HG02884 (cell line): Measurements from ENCODE around the gene PRKN.
A peak's percentile ranks its signal among the peaks of the same experiment; 100 is the strongest.

ENCODE experiments used
- ATAC-seq: cut with Tn5 transposase; IDR thresholded peaks from one replicate; pipeline ENCODE4 v1.9.1; 2021; ENCODE audit warnings: mild to moderate bottlenecking, moderate library complexity; ENCODE audit not compliant: unreplicated experiment

Gene PRKN

GRCh38 chr6:161444464-161444863 lies 1283.1 kb downstream of the PRKN start:
- no peak for ATAC-seq

DNA sequence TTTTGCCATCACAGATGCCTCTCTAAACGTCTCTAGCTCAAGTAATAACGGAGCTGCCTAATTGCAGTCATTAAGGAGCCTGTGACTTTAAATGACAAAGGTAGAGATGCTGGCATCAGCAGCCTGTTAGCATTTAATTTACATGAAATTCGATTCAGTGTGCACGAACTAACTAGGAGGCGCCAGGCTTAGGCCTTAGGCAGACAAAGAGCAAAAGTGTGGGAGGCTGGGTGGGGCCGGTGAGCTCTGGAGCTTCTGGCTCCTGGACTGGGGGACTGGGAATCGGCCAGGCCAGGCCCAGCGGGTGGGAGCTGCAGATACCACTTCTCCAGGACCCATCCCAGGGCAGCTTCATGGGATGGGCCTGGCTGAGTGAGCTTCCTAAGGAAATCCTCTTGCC lies 1283.7 kb downstream of the PRKN start:
- no peak for ATAC-seq

GRCh38 chr6:161442420-161442819 lies 1285.1 kb downstream of the PRKN start:
- ATAC-seq = no peak

DNA sequence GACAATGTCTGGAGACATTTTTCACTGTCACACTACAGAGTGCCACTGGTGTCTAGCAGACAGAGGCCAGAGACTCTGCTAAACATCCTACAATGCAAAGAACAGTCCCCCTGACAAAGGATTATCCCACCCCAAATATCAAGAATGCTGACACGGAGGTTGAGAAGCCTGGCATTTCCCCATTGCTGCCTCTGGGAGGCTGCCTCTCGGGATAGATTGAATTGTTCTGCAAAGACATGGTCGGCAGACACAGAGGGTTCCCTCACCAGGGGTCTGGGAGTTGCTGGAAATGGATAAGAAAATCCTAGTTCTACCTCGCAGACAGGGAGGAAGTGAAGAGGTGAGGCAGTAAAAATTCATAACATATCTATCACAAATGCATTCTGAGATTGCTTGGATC lies 1287.3 kb downstream of the PRKN start:
- ATAC-seq = no peak

GRCh38 chr6:161439093-161439492 lies 1288.5 kb downstream of the PRKN start:
- no peak for ATAC-seq

DNA sequence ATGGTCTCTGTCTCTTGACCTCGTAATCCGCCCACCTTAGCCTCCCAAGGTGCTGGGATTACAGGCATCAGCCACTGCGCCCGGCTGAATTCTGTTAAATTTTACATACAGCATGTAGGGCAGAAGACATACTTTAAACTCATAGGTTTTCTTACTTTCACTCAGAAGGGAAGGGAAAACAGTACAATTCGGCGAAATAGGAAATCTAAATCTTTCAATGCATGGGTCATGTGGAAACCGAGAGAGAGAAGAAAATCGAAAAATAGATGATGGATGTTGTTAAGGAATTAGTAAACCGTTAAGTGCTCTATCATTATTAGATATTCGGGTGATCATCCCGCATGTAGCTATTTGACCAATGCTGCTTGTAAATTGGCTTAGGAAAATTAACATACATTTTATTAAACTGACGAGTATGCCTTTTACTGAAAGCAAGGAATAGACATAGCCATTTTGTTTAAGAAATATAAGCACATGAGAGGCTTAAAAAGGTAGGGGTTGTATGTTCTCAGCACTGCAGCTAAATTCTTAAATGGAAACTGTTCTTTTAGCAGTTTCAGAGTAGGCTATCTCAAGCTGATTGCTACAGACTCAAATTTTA lies 1289.0 kb downstream of the PRKN start:
- no peak for ATAC-seq

GRCh38 chr6:161437851-161438250 lies 1289.7 kb downstream of the PRKN start:
- ATAC-seq = no peak

- no peak for ATAC-seq
These were observed 1291.3 kb downstream of the PRKN start for GRCh38 chr6:161436106-161436876.

- ATAC-seq = no peak
These were observed 1291.9 kb downstream of the PRKN start for GRCh38 chr6:161435748-161436070.

DNA sequence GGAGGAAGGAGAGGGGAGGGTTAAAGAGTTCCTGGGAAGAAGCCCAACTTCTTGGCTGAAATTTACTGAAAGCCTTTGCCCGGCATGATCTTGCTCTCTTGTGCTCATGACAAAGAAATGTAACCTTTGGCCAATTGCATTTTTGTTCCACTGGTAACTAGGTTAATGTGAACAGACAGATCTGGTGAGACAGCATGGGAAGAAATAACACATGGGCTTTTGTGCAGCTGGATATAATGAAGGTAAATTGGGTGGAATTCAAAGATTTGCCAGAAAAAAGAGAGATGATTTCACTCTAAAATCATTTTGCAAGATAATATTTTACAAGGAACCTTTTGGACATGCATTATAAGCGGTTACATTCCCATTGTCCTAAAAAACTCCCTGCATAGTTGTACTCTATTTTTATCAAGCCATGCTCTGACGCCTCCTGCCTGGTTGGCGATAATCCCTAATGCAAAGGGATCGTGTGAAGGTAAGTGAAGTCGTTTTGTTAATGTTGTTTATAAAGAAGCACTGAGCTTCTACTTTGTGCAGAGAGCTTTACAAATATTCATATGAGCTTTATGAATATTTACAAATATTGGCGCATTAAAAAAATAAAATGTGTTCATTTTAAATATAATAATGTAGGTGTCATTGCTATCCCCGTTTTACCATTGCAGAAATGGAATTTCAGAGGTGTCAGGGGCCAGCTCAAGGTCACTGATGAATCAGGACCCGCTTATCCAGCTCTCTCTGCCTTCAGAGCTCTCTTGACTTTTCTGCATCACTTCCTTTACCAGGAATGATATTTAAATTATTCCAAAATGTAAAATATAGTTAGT lies 1292.4 kb downstream of the PRKN start:
- no peak for ATAC-seq

DNA sequence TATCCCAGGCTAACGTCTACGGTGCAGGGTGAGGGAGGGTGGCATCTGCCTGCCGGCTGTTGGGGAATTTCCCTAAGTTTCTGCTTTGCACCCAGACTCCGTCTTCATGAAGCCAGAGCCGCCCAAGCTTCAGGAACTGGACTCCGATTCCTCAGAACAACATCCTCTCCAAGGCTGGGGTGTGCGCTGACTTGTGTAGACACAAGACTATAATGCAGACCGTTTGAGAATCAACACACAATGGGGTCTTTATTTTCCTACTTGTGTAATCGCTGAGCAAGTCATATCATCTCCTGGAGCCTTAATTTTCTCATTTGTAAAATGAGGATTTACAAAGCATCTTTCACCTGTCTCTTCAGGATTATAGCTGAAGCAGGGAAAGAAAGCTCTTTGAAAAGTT lies 1293.2 kb downstream of the PRKN start:
- ATAC-seq = no peak

DNA sequence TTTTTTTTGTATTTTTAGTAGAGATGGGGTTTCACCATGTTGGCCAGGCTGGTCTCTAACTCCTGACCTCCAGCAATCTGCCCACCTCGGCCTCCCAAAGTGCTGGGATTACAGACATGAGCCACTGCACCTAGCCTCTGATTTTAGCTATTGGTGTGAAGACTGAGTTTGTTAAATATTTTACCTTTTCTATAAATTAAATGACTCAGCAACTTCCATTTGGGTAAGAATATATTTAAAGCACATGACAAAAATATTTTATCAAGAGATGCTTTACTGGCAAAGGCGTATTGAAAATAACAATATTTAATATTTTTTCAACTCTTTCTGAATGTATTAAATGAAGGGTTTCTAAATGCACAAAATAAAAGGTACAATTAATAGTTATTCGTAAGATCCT lies 1295.0 kb downstream of the PRKN start:
- ATAC-seq = no peak

- ATAC-seq = no peak
These were observed 1297.6 kb downstream of the PRKN start for GRCh38 chr6:161429921-161430490.

DNA sequence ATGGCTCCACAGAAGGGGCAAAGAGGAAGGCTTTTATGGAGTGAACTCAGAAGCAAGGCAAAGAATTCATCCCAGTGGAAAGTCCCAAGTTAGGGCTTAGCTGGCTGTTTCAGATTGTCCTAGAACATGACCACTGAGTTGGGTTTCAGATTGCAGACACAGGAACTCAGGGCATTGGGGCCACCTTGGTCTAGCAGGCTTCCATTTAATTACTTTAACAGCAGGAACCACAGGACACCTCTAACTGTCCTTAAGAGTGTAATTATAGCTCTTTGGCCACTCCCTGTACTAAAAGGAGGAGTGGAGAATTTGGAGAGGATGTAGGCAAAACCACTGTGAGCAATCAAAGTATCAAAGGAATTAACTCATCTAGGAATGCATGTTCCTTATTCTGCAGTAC lies 1303.1 kb downstream of the PRKN start:
- no peak for ATAC-seq

DNA sequence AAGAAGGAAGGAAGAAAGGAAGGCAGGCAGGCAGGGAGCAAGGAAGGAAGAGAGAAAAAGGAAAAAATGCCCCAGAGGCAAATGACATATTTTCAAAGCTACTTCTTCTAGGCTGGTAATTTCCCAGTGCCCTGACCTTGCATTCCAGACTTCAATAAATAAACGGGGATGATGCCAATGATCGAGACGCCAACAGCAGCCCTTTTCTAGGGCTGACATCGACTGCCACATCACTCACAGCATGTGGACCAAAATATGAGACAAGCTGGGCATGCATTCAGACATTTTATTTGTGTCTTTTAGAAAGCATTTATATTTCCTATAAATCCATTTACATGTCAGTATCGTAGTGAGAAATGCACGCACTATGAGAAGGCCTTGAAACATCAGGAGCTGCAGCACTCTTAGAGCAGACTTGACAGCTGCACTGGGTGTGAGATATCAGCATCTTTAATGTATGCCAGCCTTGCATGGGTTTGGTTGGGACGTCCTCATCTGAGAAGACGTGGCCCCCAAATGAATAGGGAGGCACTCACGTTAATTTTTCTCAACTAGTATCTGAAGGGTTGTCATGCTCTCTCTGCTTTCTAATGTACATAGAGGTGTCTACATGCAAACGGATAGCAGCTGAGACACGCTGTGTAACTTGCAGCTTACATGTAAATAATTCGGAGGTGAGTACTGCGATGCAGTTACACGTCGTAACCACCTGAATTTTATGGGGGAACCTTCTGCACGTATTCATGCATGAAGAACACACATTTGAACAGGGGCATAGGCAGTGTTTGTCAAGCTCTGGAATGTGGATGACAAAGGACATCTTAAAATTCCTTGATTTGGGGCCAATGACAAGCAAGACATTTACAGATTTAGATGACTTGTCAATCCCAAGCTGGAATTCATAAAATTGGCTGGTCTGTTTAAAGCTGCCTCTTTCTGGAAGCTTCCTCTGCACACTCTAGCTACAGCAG lies 1304.6 kb downstream of the PRKN start:
- no peak for ATAC-seq

- peak; percentile 86 for ATAC-seq
These were observed 1309.1 kb downstream of the PRKN start for GRCh38 chr6:161418463-161418945.

DNA sequence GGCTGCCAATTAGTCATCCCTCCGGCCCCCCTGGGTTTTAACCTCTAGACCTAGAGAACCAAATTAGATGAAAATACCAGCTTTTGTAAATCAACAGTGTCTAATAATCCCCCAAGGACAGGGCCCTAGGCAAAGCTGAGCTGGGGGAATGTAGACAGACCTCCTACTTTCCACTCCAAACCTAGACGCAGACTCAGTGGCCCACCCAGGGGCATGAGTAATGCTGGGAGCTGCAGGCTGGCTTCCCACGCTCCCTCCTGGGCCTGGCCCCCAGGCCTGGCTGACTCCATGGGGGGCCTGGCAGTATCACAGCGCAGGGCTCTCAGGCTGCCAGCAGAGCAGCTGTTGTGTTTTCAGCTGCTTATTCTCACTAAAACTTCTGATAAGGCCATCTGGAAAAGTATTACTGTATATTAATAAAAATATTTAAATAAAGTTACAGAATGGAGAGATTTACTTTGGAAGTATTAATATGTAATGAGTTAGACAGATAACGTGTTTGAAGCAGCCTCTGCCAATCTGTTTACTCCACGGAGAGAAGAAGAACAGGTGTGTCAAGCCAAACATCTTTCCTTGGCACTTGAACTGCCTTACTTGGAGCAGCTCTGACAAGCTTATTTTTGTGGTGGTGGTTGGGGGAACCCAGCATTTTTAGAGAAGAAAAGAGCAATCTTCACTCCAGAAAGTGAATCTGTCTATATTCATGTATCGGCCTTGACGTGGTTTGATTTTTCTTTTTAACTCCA lies 1309.7 kb downstream of the PRKN start:
- ATAC-seq = no peak

DNA sequence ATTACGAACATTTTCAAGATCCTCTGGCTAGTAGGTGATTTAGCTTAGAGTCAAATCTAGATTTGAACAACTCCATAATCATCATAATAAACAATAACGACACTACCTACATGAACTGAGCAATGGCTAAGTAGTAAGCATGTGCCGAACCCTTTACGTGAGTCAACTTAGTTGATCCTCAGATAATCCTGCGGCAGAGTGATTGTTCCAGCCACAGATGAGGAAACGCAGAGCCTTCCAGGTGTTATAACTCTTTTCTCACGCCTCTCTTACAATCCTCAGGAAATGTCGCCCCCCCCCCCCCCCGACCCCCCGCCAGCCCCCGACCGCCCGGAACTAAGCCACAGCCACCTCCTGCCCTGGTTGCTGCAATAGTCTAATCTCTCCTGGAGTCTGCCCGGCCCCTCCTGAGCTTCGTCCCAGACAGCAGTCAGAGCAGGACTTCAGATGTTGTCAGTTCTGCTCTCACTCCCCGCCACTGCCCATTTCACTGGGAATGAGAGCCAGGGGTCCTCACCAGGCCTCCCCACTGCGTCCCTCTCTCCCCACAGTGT lies 1312.2 kb downstream of the PRKN start:
- no peak for ATAC-seq

DNA sequence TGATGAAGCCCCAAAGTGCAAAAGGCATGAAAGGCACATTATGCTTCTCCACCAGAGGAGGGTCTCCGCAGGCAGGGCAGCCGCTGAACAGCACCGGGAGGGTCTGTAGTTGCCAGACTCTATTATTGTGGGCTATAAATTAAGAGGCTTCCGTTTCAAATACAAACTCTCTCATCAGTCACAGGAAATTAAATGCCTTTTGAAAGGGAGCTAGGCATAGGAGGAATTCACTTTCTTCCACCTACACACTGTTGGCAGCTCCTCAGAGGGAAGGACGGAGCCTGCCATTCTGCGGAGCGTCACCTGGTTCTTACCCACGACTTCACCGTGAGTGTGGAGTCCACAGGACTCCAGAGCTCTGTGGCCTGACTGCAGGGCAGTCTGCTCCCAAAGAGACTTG lies 1312.9 kb downstream of the PRKN start:
- no peak for ATAC-seq
